ENCODE measurements around the gene RCE1. TPM values are rescaled to one million over a fixed set of nuclear protein-coding genes. Genes with fewer than 3 reads are reported as not detected.

RCE1 gene
- total RNA-seq, 2 experiments from 2014 or later: 60.1 to 63.0 TPM

GRCh38 chr11:66855574-66856495, 12.6 kb downstream of the RCE1 start:
- no peaks in the 10 kb centered on the region for H3K27me3 ChIP-seq (ENCODE audit: control insufficient read depth in 1 of 2, insufficient read depth in 2 of 2, low read length in 2 of 2)
- TF ChIP-seq, protein P1, sequence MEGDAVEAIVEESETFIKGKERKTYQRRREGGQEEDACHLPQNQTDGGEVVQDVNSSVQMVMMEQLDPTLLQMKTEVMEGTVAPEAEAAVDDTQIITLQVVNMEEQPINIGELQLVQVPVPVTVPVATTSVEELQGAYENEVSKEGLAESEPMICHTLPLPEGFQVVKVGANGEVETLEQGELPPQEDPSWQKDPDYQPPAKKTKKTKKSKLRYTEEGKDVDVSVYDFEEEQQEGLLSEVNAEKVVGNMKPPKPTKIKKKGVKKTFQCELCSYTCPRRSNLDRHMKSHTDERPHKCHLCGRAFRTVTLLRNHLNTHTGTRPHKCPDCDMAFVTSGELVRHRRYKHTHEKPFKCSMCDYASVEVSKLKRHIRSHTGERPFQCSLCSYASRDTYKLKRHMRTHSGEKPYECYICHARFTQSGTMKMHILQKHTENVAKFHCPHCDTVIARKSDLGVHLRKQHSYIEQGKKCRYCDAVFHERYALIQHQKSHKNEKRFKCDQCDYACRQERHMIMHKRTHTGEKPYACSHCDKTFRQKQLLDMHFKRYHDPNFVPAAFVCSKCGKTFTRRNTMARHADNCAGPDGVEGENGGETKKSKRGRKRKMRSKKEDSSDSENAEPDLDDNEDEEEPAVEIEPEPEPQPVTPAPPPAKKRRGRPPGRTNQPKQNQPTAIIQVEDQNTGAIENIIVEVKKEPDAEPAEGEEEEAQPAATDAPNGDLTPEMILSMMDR (IDR thresholded peaks at IDR 0.05): no peak
- H3K4me1 ChIP-seq (ENCODE audit: insufficient read depth, low read length): peaks cover 20% of the 10 kb centered on the region
- ChIA-PET POLR2A (interaction anchor here (3.8 kb wide), 1 partner anchor 12 kb away, joined by 47 read pairs; the partner anchor contains the start of gene RCE1), CTCF (interaction anchor here (1.2 kb wide), 1 partner anchor 21 kb away, joined by 6 read pairs; no protein-coding TSS in a partner anchor)
- H3K9me3 ChIP-seq (ENCODE audit: control insufficient read depth in 1 of 2, insufficient read depth in 1 of 2, low read length in 2 of 2): no peaks in the 10 kb centered on the region
- H3K4me1 Mint-ChIP-seq (ENCODE audit: low read depth): no peaks in the 10 kb centered on the region
- peak overlapping the region; percentile 25 to 26 for H3K27ac ChIP-seq (ENCODE audit: low read depth in 1 of 2, low read length in 2 of 2)
- H3K36me3 ChIP-seq (ENCODE audit: insufficient read depth, low read length): no peaks in the 10 kb centered on the region
- H3K27me3 Mint-ChIP-seq: no peaks in the 10 kb centered on the region
- H3K27ac Mint-ChIP-seq: peak overlapping the region; percentile 64
- peak overlapping the region; percentile 83 for H3K4me3 Mint-ChIP-seq
- peak overlapping the region; percentile 67 for H3K4me3 ChIP-seq (ENCODE audit: low read length)
- DNase-seq (peak in 13 of 14 experiments; percentile 42 to 88 (median 69)), ATAC-seq (ENCODE audit: poor library complexity) (peak; percentile 64)
- H3K9me3 Mint-ChIP-seq: no peaks in the 10 kb centered on the region
- H3K36me3 Mint-ChIP-seq (ENCODE audit: low read depth): no peaks in the 10 kb centered on the region
- intact Hi-C loops (cut with DNase I, micrococcal nuclease): no loop called here

GRCh38 chr11:66856496-66857233, 13.4 kb downstream of the RCE1 start, which contains the start of gene LRFN4:
TSS of gene LRFN4 (plus strand) at chr11:66857064. CDS start at chr11:66857745, 681 bp downstream.
- ATAC-seq (ENCODE audit: poor library complexity): peak; percentile 69
- CTCF ChIA-PET: interaction anchor here (1.2 kb wide), 1 partner anchor 22 kb away, joined by 6 read pairs; no protein-coding TSS in a partner anchor
- peak within 1 kb of the TSS; percentile 91 for H3K4me3 Mint-ChIP-seq

More at GRCh38 chr11:66856496-66857233, 13.4 kb downstream of the RCE1 start, which contains the start of gene LRFN4:
- Histone ChIP-seq H3K4me3 (ENCODE audit: low read length) (peak within 1 kb of the TSS; percentile 67), H3K9me3 (ENCODE audit: control insufficient read depth in 1 of 2, insufficient read depth in 1 of 2, low read length in 2 of 2) (no peaks in the 10 kb centered on the region), H3K36me3 (ENCODE audit: insufficient read depth, low read length) (no peaks in the 10 kb centered on the region), H3K27ac (ENCODE audit: low read depth in 1 of 2, low read length in 2 of 2) (peak within 1 kb of the TSS; percentile 25 to 26), H3K4me1 (ENCODE audit: insufficient read depth, low read length) (peaks cover 20% of the 10 kb centered on the region), H3K27me3 (ENCODE audit: control insufficient read depth in 1 of 2, insufficient read depth in 2 of 2, low read length in 2 of 2) (no peaks in the 10 kb centered on the region)
- Mint-ChIP-seq H3K36me3 (ENCODE audit: low read depth) (no peaks in the 10 kb centered on the region), H3K27ac (peak within 1 kb of the TSS; percentile 64), H3K4me1 (ENCODE audit: low read depth) (no peaks in the 10 kb centered on the region), H3K9me3 (no peaks in the 10 kb centered on the region), H3K27me3 (no peaks in the 10 kb centered on the region)
- intact Hi-C loops (cut with DNase I, micrococcal nuclease): no loop called here
- TF ChIP-seq, protein P1 (IDR thresholded peaks at IDR 0.05): no peak
- POLR2A ChIA-PET: interaction anchor here (3.8 kb wide), 1 partner anchor 13 kb away, joined by 47 read pairs; the partner anchor contains the start of gene RCE1
- DNase-seq: peak in 13 of 14 experiments; percentile 27 to 87 (median 53)

Measured in CD4-positive, alpha-beta T cell (primary cell).